Measurements from ENCODE around the gene ADAMTS12.

ADAMTS12 gene

DNA sequence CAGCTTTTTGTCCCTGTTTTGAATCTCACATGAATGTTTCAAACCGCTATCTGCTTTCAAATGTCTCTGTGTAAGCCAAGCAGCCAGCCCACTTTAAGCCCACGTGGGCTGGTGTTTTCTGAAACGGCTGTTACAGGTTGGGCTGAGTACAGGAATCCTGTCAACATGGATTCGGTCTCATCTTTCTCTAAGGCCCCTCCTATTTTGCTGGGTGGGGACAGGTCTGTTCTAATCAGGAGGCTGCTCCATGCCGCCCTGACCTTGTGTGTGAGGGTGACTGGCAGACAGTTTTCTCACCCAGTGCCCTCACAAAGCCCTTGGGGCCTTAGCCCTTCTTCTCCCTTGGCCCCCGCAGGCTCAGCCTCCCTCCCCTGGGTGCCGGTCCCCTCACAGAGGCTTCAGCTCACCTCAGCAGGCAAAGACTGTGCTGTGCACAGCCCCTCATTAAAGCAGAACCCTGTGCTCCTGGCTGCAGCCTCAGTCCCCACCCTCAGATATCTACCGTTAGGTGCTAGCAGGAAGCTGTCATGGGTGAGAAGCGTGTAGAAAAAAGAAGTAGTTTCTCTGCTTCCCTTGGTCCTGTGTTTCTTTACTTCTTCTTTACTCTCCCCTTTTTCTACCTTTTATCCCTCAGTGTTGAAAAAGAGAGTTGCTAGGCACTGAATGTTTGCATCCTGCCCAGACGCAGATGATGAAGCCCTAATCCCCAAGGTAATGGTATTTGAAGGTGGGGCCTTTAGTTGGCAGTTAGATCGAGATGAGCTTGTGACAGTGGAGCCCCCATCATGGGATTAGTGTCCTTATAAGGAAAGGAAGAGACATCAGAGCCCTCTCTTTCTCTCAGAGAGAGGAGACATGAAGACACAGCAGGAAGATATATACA, 205.7 kb downstream of the ADAMTS12 start:
- no peak for DNase-seq (ENCODE audit: low read depth)
- H3K4me3 ChIP-seq (ENCODE audit: low read depth, low read length): no peak overlapping the region
- no peak for TF ChIP-seq CTCF (IDR thresholded peaks at IDR 0.05; ENCODE audit: control insufficient read depth, extremely low read depth, insufficient read depth)

- H3K4me3 ChIP-seq (ENCODE audit: low read depth, low read length): no peak overlapping the region
- TF ChIP-seq CTCF (IDR thresholded peaks at IDR 0.05; ENCODE audit: control insufficient read depth, extremely low read depth, insufficient read depth): no peak
- no peak for DNase-seq (ENCODE audit: low read depth)
Observed at GRCh38 chr5:33684496-33685159, 207.2 kb downstream of the ADAMTS12 start.

GRCh38 chr5:33679791-33680190, 212.0 kb downstream of the ADAMTS12 start:
- no peak overlapping the region for H3K4me3 ChIP-seq (ENCODE audit: low read depth, low read length)
- DNase-seq (ENCODE audit: low read depth): no peak
- no peak for TF ChIP-seq CTCF (IDR thresholded peaks at IDR 0.05; ENCODE audit: control insufficient read depth, extremely low read depth, insufficient read depth)

- no peak for DNase-seq (ENCODE audit: low read depth)
- H3K4me3 ChIP-seq (ENCODE audit: low read depth, low read length): no peak overlapping the region
- no peak for TF ChIP-seq CTCF (IDR thresholded peaks at IDR 0.05; ENCODE audit: control insufficient read depth, extremely low read depth, insufficient read depth)
Observed at GRCh38 chr5:33675958-33676464, 215.8 kb downstream of the ADAMTS12 start.

DNA sequence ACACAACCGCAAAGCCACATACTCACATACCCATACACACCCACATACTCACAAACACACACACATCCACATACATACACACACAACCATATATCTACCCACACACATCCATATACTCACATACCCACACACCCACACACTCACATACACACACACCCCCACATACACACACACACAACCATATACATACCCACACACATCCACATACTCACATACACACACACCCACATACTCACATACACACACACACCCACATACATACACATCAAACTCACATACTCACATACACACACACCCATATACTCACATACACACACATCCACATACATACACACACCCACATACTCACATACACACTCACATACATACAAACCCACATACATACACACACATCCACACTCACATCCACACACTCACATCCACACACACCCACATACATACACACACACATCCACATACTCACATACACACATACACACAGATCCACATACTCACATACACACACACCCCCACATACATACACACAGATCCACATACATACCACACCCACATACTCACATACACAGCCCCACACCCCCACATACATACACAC, 220.0 kb downstream of the ADAMTS12 start:
- no peak for TF ChIP-seq CTCF (IDR thresholded peaks at IDR 0.05; ENCODE audit: control insufficient read depth, extremely low read depth, insufficient read depth)

GRCh38 chr5:33662722-33663427, 228.9 kb downstream of the ADAMTS12 start:
- no peak for DNase-seq (ENCODE audit: low read depth)
- no peak overlapping the region for H3K4me3 ChIP-seq (ENCODE audit: low read depth, low read length)
- no peak for TF ChIP-seq CTCF (IDR thresholded peaks at IDR 0.05; ENCODE audit: control insufficient read depth, extremely low read depth, insufficient read depth)

More for the DNA sequence above, 220.0 kb downstream of the ADAMTS12 start:
- no peak overlapping the region for H3K4me3 ChIP-seq (ENCODE audit: low read depth, low read length)
- DNase-seq (ENCODE audit: low read depth): no peak
